B cell (primary cell): ENCODE results near the gene HTR2B. TPM values are rescaled to one million over a fixed set of nuclear protein-coding genes. Genes with fewer than 3 reads are reported as not detected.

ENCODE experiments used
- ATAC-seq: fragments of 200-7000 bp; cut with Tn5 transposase; one replicate; pipeline ENCODE4 v1.10.0; 2021; ENCODE audit warnings: low read depth, mild to moderate bottlenecking, moderate number of reproducible peaks, moderate library complexity
- CTCF ChIA-PET: fragments of 350-600 bp; sonication (Branson Sonifier 250); formaldehyde crosslinking; loops from one replicate; lab custom pipeline; 2021; ENCODE audit warnings: antibody characterized with exemption, inconsistent platforms; lab: Charles Lee
- POLR2A ChIA-PET: fragments of 350-600 bp; sonication (Branson Sonifier 250); formaldehyde crosslinking; loops from one replicate; lab custom pipeline; 2021; ENCODE audit warnings: antibody characterized with exemption; lab: Charles Lee
- DNase-seq: peaks from one replicate; pipeline ENCODE4 v3.0.0; 2013
- H2AFZ ChIP-seq: 2 replicates; pipeline ENCODE4 v1.6.1; 2012; ENCODE audit warnings: mild to moderate bottlenecking, low read depth, low read length; ENCODE audit not compliant: insufficient read depth, poor library complexity, severe bottlenecking
- H3K27ac ChIP-seq, 2 donors: 1 replicate in 1 of 2; 2 replicates in 1 of 2; pipeline ENCODE4 v1.5.1; 2012 to 2013; ENCODE audit warnings: low read length in 2 of 2, mild to moderate bottlenecking in 2 of 2, moderate library complexity in 1 of 2
- H3K27me3 ChIP-seq, 4 experiments: fragments of 200-600 bp in 1 of 4; sonication (generic) in 1 of 4; replicated peaks in 1 of 4; 1 replicate in 2 of 4; 2 replicates in 2 of 4; pipeline versions ENCODE4 v1.6.1 to v1.7.0; 2013 to 2016; ENCODE audit warnings: low read length in 3 of 4, mild to moderate bottlenecking in 2 of 4, mixed read lengths in 1 of 4, moderate library complexity in 1 of 4; ENCODE audit not compliant: insufficient read depth in 4 of 4, control insufficient read depth in 3 of 4; ENCODE audit errors: control extremely low read depth in 1 of 4
- H3K36me3 ChIP-seq, 2 experiments: replicated peaks in 1 of 2; 1 replicate in 1 of 2; 2 replicates in 1 of 2; pipeline versions ENCODE4 v1.6.1 to v1.7.1; 2013; ENCODE audit warnings: low read length in 1 of 2; ENCODE audit not compliant: insufficient read depth in 2 of 2, control insufficient read depth in 1 of 2; ENCODE audit errors: control extremely low read depth in 1 of 2, extremely low read depth in 1 of 2
- H3K4me1 ChIP-seq, 2 donors: fragments of 200-600 bp in 1 of 2; sonication (generic) in 1 of 2; 1 replicate in 1 of 2; 2 replicates in 1 of 2; pipeline versions ENCODE4 v1.5.1 to v1.6.1; 2013 to 2017; ENCODE audit warnings: low read length in 2 of 2; ENCODE audit not compliant: control insufficient read depth in 2 of 2, insufficient read depth in 2 of 2
- H3K4me2 ChIP-seq: replicated peaks from 2 replicates; pipeline ENCODE3; 2012; ENCODE audit warnings: mild to moderate bottlenecking, low read depth, low read length; ENCODE audit not compliant: poor library complexity, severe bottlenecking
- H3K4me3 ChIP-seq, 5 experiments: fragments of 200-600 bp in 1 of 5; sonication (generic) in 1 of 5; 1 replicate in 3 of 5; 2 replicates in 2 of 5; pipeline versions ENCODE4 v1.5.1 to v1.7.0; 2011 to 2016; ENCODE audit warnings: low read length in 4 of 5, mild to moderate bottlenecking in 4 of 5, low read depth in 2 of 5, control low read depth in 1 of 5, moderate library complexity in 1 of 5; ENCODE audit not compliant: insufficient read depth in 1 of 5; ENCODE audit errors: control extremely low read depth in 1 of 5, extremely low read depth in 1 of 5
- H3K79me2 ChIP-seq: fragments of 200-600 bp; sonication (generic); one replicate; pipeline ENCODE4 v1.6.0; 2016; ENCODE audit warnings: low read length; ENCODE audit not compliant: control insufficient read depth, insufficient read depth
- H3K9ac ChIP-seq: fragments of 200-600 bp; sonication (generic); 2 replicates; pipeline ENCODE4 v1.6.1; 2017; ENCODE audit warnings: mild to moderate bottlenecking, low read length, moderate library complexity
- H3K9me3 ChIP-seq, 3 donors: one replicate each; pipeline versions ENCODE4 v1.6.1 to v1.7.1; 2013; ENCODE audit warnings: low read length in 2 of 3; ENCODE audit not compliant: control insufficient read depth in 2 of 3, insufficient read depth in 1 of 3; ENCODE audit errors: control extremely low read depth in 1 of 3
- H4K20me1 ChIP-seq: 2 replicates; pipeline ENCODE4 v1.6.0; 2012; ENCODE audit warnings: mild to moderate bottlenecking, low read length; ENCODE audit not compliant: insufficient read depth, control insufficient read depth, poor library complexity, severe bottlenecking
- H3K27ac Mint-ChIP-seq: one replicate; pipeline ENCODE4 v1.8.0; 2021; ENCODE audit warnings: mixed read lengths
- H3K27me3 Mint-ChIP-seq: one replicate; pipeline ENCODE4 v1.8.0; 2021; ENCODE audit warnings: mixed read lengths
- H3K4me1 Mint-ChIP-seq: one replicate; pipeline ENCODE4 v1.8.0; 2021; ENCODE audit warnings: mixed read lengths
- H3K4me3 Mint-ChIP-seq: one replicate; pipeline ENCODE4 v1.8.0; 2021; ENCODE audit warnings: mixed read lengths
- H3K9me3 Mint-ChIP-seq: one replicate; pipeline ENCODE4 v1.8.0; 2022; ENCODE audit warnings: mixed read lengths; ENCODE audit not compliant: insufficient read depth
- EZH2 ChIP-seq: IDR thresholded peaks from 2 replicates; pipeline ENCODE4 v1.6.1; 2012; ENCODE audit warnings: borderline replicate concordance, low read depth, mild to moderate bottlenecking, moderate library complexity, low read length; ENCODE audit not compliant: insufficient read depth, poor library complexity, severe bottlenecking
- WGBS: methylation state at CpG from one replicate; pipeline ENCODE4 v1.1.5; 2013; ENCODE audit warnings: missing lambda C conversion rate; ENCODE audit not compliant: insufficient coverage; 5-methylcytosine and 5-hydroxymethylcytosine counted together
- intact Hi-C: fragments of 100-400 bp; cut with micrococcal nuclease; formaldehyde crosslinking; loops from one replicate; pipeline ENCODE4 v1.10.0; 2022
- polyA plus RNA-seq: library from polyadenylated mRNA; depleted of rRNA; stranded (reverse); fragments of >200 nt; gene quantifications from 2 replicates; pipeline ENCODE4 v1.2.3, GENCODE V29; 2012
- total RNA-seq, 2 donors: library from RNA; stranded (reverse); fragments of 120-200 nt in 1 of 2; gene quantifications; 1 replicate in 1 of 2; 2 replicates in 1 of 2; pipeline versions ENCODE4 v1.2.3 to v1.2.4, GENCODE V29; 2013 to 2022
- TF ChIP-seq, protein P1 (sequence below): fragments of 200-600 bp; IDR thresholded peaks from one replicate; pipeline ENCODE4 v1.8.0; 2022; ENCODE audit warnings: antibody characterized with exemption, mild to moderate bottlenecking

The HTR2B gene
- total and polyA plus RNA-seq, 2 donors (not counting 1 experiment from before 2014, with no cell fraction given): not detected

GRCh38 chr2:231062776-231063175, 62.1 kb downstream of the HTR2B start:
- 100% methylated on average over 1 of the region's 3 CpGs for WGBS
- no peaks in the 10 kb centered on the region for H3K27me3 Mint-ChIP-seq
- H3K79me2 ChIP-seq: peaks cover 24% of the 10 kb centered on the region

GRCh38 chr2:231059756-231060155, 65.1 kb downstream of the HTR2B start:
- ATAC-seq: no peak
- no peak overlapping the region for H3K9ac ChIP-seq
- H3K27ac Mint-ChIP-seq: no peak overlapping the region
- no peaks in the 10 kb centered on the region for H3K9me3 Mint-ChIP-seq
- no CpG with 5 or more reads among the region's 2 CpGs for WGBS
- peaks cover 0 to 19% of the 10 kb centered on the region in 2 experiments for H3K36me3 ChIP-seq
- peaks cover 35% of the 10 kb centered on the region for H3K79me2 ChIP-seq
- peaks cover 24% of the 10 kb centered on the region for H4K20me1 ChIP-seq
- no peak overlapping the region for H3K4me3 ChIP-seq
- ChIA-PET CTCF (no interaction called here), POLR2A (no interaction called here)
- intact Hi-C loops: loop anchor here (5.0 to 10.0 kb wide), 3 partner anchors 347 to 1495 kb away; partner anchors contain the start of genes CAB39, EIF4E2, NCL and TIGD1
- H3K27ac ChIP-seq: no peak overlapping the region
- no peaks in the 10 kb centered on the region for H3K27me3 ChIP-seq
- H2AFZ ChIP-seq: no peak overlapping the region
- H3K4me1 ChIP-seq: peaks cover 15 to 18% of the 10 kb centered on the region in 2 donors
- no peak overlapping the region for H3K4me2 ChIP-seq
- no peak for DNase-seq
- TF ChIP-seq, protein P1, sequence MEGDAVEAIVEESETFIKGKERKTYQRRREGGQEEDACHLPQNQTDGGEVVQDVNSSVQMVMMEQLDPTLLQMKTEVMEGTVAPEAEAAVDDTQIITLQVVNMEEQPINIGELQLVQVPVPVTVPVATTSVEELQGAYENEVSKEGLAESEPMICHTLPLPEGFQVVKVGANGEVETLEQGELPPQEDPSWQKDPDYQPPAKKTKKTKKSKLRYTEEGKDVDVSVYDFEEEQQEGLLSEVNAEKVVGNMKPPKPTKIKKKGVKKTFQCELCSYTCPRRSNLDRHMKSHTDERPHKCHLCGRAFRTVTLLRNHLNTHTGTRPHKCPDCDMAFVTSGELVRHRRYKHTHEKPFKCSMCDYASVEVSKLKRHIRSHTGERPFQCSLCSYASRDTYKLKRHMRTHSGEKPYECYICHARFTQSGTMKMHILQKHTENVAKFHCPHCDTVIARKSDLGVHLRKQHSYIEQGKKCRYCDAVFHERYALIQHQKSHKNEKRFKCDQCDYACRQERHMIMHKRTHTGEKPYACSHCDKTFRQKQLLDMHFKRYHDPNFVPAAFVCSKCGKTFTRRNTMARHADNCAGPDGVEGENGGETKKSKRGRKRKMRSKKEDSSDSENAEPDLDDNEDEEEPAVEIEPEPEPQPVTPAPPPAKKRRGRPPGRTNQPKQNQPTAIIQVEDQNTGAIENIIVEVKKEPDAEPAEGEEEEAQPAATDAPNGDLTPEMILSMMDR: no peak
- TF ChIP-seq EZH2: no peak
- H3K4me1 Mint-ChIP-seq: peaks cover 32% of the 10 kb centered on the region
- H3K4me3 Mint-ChIP-seq: no peak overlapping the region
- peaks cover 3% of the 10 kb centered on the region for H3K27me3 Mint-ChIP-seq
- no peaks in the 10 kb centered on the region for H3K9me3 ChIP-seq

More at GRCh38 chr2:231062776-231063175, 62.1 kb downstream of the HTR2B start:
- intact Hi-C loops: no loop called here
- Histone ChIP-seq H3K4me2 (no peak overlapping the region), H3K27me3 (no peaks in the 10 kb centered on the region), H3K27ac (no peak overlapping the region), H3K4me3 (no peak overlapping the region), H3K4me1 (peaks cover 8 to 12% of the 10 kb centered on the region in 2 donors), H4K20me1 (peaks cover 16% of the 10 kb centered on the region), H2AFZ (no peak overlapping the region), H3K36me3 (peaks cover 0 to 33% of the 10 kb centered on the region in 2 experiments), H3K9ac (no peak overlapping the region), H3K9me3 (no peaks in the 10 kb centered on the region)
- no peak overlapping the region for H3K27ac Mint-ChIP-seq
- no peak for ATAC-seq
- TF ChIP-seq, protein P1: no peak
- no peak for TF ChIP-seq EZH2
- H3K4me1 Mint-ChIP-seq: peaks cover 26% of the 10 kb centered on the region
- H3K4me3 Mint-ChIP-seq: no peak overlapping the region
- ChIA-PET POLR2A (no interaction called here), CTCF (interaction anchor here (1.9 kb wide), 1 partner anchor 10 kb away, joined by 6 read pairs; no protein-coding TSS in a partner anchor)
- H3K9me3 Mint-ChIP-seq: no peaks in the 10 kb centered on the region
- DNase-seq: no peak
